Activated CD4-positive, CD25-positive, alpha-beta regulatory T cell treated with anti-CD3 and anti-CD28 coated beads, Interleukin-2, amount 50 U/mL, for 72 hours (primary cell): ENCODE measurements around the gene AGAP1.
"Not testable (repeated sequence)": the region's sequence is repeated elsewhere in the genome, so short reads cannot be mapped to it uniquely, and the experiment has no call there.

ENCODE experiments used
- DNase-seq: peaks from one replicate; pipeline ENCODE4 v3.0.0; 2021

AGAP1 gene

GRCh38 chr2:235747786-235748091 lies 253.9 kb downstream of the AGAP1 start:
- no peak for DNase-seq

GRCh38 chr2:235749121-235749770 lies 255.4 kb downstream of the AGAP1 start:
- no peak for DNase-seq

- DNase-seq: no peak
Observed at GRCh38 chr2:235749771-235750160, 255.9 kb downstream of the AGAP1 start.

DNA sequence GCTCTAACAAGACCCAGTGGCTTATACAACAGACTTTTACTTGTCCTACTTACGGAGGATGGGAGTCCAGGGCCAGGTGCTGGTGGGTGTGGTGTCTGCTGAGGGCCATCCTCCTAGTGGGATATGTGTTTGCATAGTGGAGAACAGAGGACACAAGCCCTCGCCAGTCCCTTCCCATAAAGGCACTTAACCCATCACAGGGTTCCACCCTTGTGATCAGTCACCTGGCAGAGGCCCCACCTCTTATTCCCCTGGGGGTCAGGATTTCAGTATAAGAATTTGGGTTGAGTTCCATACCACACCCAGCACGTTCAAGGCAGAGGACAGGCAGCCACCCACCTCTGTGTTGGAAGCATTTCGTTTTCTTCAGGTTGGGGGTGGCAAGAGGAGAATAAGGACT lies 259.0 kb downstream of the AGAP1 start:
- DNase-seq: no peak

DNA sequence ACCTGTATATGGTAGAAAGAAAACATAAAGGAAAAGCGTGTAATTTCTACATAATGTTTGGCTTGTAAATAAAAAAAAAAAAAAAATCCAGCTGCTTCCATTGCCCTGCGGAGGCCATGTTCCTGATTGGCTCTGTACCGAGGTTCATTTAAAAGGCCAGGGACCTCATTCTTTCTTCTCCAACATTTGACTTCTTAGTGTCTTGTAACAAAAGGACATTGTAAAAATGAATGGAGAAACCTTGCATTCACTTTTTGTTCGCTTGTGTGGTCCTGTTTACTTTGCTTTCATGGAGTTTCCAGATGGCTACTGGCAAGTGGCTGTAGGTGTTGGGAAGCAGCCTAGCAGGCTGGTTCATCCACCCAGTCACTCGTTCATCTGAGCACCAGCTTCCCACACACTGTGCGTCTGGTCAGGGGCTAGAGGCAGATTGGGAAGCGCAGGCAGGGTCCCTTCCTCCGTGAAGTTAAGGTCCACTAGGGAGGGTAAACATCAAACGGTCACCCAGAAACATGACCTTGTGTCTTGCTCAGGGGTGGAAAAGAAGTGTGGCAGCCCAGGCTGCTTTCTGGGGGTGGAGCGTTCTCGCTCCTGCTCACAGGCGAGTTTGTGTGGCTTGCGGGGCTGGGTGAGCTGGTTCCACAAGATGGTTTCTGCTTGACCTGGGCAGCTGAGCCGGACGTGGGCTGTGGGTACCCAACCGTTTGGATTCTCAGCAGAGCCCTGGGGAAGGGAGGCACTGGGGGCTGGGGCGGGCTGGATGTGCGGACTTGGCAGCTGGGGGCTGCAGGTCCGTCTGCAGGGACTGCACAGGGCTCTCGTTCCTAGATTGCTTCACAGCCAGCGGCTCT lies 260.7 kb downstream of the AGAP1 start:
- DNase-seq: no peak

DNA sequence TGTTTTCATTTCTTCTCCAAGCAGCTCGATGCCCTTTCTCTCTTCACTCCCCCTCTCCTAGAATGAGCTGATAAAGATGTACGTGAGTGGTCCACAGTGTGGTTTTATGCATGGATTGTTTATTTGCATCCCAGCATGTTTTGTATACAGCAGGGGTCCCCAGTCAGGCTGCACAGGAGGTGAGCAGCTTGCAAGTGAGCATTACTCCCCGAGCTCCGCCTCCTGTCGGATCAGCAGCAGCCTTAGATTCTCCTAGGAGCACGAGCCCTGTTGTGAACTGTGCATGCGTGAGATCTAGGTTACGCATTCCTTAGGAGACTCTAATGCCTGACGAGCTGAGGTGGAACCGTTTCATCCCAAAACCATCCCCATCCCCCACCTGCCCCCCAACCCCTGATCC lies 262.6 kb downstream of the AGAP1 start:
- DNase-seq: no peak

- no peak for DNase-seq
Observed at GRCh38 chr2:235757212-235757611, 263.4 kb downstream of the AGAP1 start.

- no peak for DNase-seq
Observed at GRCh38 chr2:235757640-235758039, 263.8 kb downstream of the AGAP1 start.

DNA sequence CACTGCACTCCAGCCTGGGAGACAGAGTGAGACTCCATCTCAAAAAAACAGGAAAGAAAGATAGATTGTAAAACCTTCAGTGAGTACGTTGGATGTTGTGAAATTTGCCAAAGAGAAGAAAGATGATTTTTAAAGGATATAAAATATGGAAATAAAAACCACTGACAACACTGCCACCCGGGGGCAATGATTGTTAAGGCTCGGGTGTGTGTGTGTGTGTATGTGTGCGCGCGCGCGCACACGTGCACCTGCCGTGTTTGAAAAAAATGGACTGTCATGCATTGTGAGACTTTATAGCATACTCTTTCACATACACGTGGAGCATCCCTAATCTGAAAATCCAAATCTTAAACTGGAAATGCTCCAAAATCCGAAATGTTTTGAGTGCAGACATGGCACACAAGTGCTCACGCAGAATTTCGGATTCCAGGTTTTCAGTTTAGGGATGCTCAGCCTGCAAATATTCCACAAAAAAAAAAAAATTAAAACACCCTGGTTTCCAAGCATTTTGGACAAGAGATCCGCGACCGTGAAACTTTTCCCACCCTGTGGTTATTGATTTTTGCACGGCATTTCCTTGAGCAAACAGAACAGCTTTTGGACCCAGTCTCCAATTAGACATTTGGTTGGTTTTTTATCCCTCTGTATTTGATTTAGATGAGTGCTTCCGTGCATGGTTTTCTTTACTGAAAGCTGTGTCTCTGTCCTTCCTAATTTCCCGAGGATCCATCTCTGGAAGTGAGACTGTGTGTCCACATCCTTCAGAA lies 269.2 kb downstream of the AGAP1 start:
- DNase-seq: no peak

GRCh38 chr2:235763816-235764215 lies 270.0 kb downstream of the AGAP1 start:
- DNase-seq: no peak

DNA sequence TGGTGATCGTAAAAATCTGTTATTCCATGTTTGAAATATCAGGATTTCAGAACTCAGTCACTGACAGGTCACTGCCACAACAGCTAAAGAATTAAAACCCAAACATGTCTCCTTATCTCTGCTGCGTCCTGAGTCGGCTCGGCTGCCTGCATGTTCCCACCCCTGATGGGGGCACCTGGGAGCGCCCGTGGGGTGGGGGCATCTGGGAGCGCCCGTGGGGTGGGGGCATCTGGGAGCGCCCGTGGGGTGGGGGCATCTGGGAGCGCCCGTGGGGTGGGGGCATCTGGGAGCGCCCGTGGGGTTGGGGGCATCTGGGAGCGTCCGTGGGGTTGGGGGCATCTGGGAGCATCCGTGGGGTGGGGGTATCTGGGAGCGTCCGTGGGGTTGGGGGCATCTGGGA lies 270.6 kb downstream of the AGAP1 start:
- not testable (repeated sequence) for DNase-seq

- DNase-seq: no peak
Observed at GRCh38 chr2:235765181-235765820, 271.5 kb downstream of the AGAP1 start.

- DNase-seq: no peak
Observed at GRCh38 chr2:235766278-235766677, 272.4 kb downstream of the AGAP1 start.

GRCh38 chr2:235768606-235769005 lies 274.8 kb downstream of the AGAP1 start:
- DNase-seq: no peak

DNA sequence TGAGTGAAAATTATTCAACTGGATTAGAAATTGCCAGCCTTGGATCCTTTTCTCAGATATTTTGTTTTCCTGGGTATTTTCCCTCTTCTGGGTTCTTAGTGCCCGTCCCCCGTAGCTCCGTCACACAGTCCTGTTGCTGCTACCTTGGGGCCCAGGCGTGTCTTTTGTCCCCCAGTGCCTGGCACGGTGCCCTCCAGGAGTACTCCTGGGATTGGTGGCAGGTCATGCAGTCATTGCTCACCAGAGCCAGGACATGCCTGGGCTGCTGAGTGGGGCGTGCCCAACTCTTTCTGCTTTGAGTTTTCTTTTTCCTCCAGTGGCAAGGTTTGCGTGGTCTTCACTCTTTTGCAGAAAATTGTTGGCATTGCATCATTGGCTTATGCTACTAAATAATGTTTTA lies 275.2 kb downstream of the AGAP1 start:
- no peak for DNase-seq

GRCh38 chr2:235770909-235771820 lies 277.3 kb downstream of the AGAP1 start:
- no peak for DNase-seq

- DNase-seq: no peak
Observed at GRCh38 chr2:235773188-235773928, 279.5 kb downstream of the AGAP1 start.

DNA sequence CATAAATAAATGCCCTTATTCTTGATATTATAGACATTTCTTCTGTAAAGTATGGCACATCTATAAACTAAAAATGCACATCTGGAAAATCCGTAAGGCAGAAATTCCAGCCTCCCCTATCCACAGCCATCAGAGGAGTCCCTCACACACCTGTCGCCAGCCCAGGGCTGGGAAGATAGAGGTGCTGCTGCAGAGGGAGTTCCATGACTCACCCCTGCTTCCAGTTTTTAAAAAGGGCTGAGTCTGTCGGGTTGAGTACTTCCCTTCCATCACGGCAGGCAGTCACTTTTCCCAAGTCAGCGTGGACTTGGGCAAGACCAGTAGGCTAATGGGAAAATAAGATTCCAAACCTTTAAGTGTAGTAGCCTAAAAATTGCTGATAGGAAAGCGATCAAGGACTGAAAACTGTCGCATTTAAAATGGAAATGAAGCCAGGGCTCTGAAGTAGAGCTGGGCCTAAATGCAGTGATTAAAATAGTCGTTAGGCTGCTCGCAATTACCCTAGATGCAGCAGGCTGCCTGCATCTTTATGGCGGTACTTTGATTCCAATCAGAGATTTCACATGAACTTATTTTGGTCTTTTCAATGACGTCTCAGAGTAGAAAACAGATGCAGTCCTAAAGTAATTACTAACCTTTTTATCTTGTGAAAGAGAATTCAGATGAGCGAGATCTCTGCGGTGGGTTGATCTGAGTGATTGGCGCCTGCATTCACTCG lies 280.5 kb downstream of the AGAP1 start:
- DNase-seq: no peak

- DNase-seq: no peak
Observed at GRCh38 chr2:235776531-235776930, 282.7 kb downstream of the AGAP1 start.

- DNase-seq: peak; percentile 67
Observed at GRCh38 chr2:235779444-235779896, 285.6 kb downstream of the AGAP1 start.

GRCh38 chr2:235780401-235780800 lies 286.6 kb downstream of the AGAP1 start:
- DNase-seq: no peak
